HG03175 (cell line): ENCODE results near the gene SLC35F1.

Experiments
- ATAC-seq: cut with Tn5 transposase; IDR thresholded peaks from one replicate; pipeline ENCODE4 v1.9.1; 2021; ENCODE audit warnings: mild to moderate bottlenecking, moderate library complexity; ENCODE audit not compliant: unreplicated experiment

SLC35F1 gene

GRCh38 chr6:118344014-118344670 lies 437.1 kb downstream of the SLC35F1 start:
- ATAC-seq, result no peak

GRCh38 chr6:118350881-118351430 lies 443.9 kb downstream of the SLC35F1 start:
- no peak for ATAC-seq

- no peak for ATAC-seq
Measured at GRCh38 chr6:118353564-118353963, 446.5 kb downstream of the SLC35F1 start.

- peak; percentile 98 for ATAC-seq
Measured at GRCh38 chr6:118354641-118355040, 447.6 kb downstream of the SLC35F1 start.

GRCh38 chr6:118356054-118356453 lies 449.0 kb downstream of the SLC35F1 start:
- no peak for ATAC-seq

- no peak for ATAC-seq
Measured at GRCh38 chr6:118356686-118357085, 449.6 kb downstream of the SLC35F1 start.
